CD4-positive, CD25-positive, alpha-beta regulatory T cell (primary cell): Measurements from ENCODE around the gene CLMP. TPM values are rescaled to one million over a fixed set of nuclear protein-coding genes. Genes with fewer than 3 reads are reported as not detected.
A peak's percentile ranks its signal among the peaks of the same experiment; 100 is the strongest.

Experiments used
- ATAC-seq, 2 donors: fragments of 150-1000 bp; cut with Tn5 transposase; one replicate each; pipeline ENCODE4 v1.10.0; 2021; ENCODE audit warnings: low read depth in 2 of 2, moderate number of reproducible peaks in 2 of 2, moderate library complexity in 1 of 2
- DNase-seq, 3 donors: peaks; one replicate each; pipeline versions ENCODE4 v3.0.0 to v3.0.0-alpha.2; 2012 to 2022; ENCODE audit warnings: mixed read lengths in 1 of 3
- H3K27ac ChIP-seq: one replicate; pipeline ENCODE4 v1.7.0; 2013; ENCODE audit warnings: mild to moderate bottlenecking, low read length; ENCODE audit not compliant: insufficient read depth, poor library complexity, severe bottlenecking
- H3K27me3 ChIP-seq: one replicate; pipeline ENCODE4 v1.7.0; 2013; ENCODE audit warnings: low read length; ENCODE audit not compliant: control insufficient read depth, insufficient read depth
- H3K36me3 ChIP-seq: one replicate; pipeline ENCODE4 v1.7.0; 2013; ENCODE audit warnings: mild to moderate bottlenecking, low read length, moderate library complexity; ENCODE audit not compliant: control insufficient read depth, insufficient read depth
- H3K4me1 ChIP-seq: 2 replicates; pipeline ENCODE4 v1.7.0; 2013; ENCODE audit warnings: mild to moderate bottlenecking, low read length; ENCODE audit not compliant: insufficient read depth, control insufficient read depth, poor library complexity, severe bottlenecking
- H3K4me3 ChIP-seq: one replicate; pipeline ENCODE4 v1.7.0; 2013; ENCODE audit warnings: low read depth, mild to moderate bottlenecking, low read length, moderate library complexity
- H3K9me3 ChIP-seq, 2 experiments: 1 replicate in 1 of 2; 2 replicates in 1 of 2; pipeline ENCODE4 v1.7.0; 2013; ENCODE audit warnings: low read length in 2 of 2, mild to moderate bottlenecking in 1 of 2, moderate library complexity in 1 of 2; ENCODE audit not compliant: control insufficient read depth in 2 of 2
- H3K27ac Mint-ChIP-seq, 3 donors: one replicate each; pipeline ENCODE4 v1.8.0; 2020 to 2022; ENCODE audit warnings: mild to moderate bottlenecking in 3 of 3, mixed read lengths in 3 of 3, moderate library complexity in 2 of 3
- H3K27me3 Mint-ChIP-seq: one replicate; pipeline ENCODE4 v1.8.0; 2022; ENCODE audit warnings: mild to moderate bottlenecking, mixed read lengths
- H3K36me3 Mint-ChIP-seq: one replicate; pipeline ENCODE4 v1.8.0; 2020; ENCODE audit warnings: mixed read lengths
- H3K4me1 Mint-ChIP-seq, 4 donors: one replicate each; pipeline ENCODE4 v1.8.0; 2020 to 2022; ENCODE audit warnings: mixed read lengths in 4 of 4, mild to moderate bottlenecking in 1 of 4
- H3K4me3 Mint-ChIP-seq, 4 donors: one replicate each; pipeline ENCODE4 v1.8.0; 2020 to 2022; ENCODE audit warnings: mild to moderate bottlenecking in 4 of 4, mixed read lengths in 4 of 4, moderate library complexity in 3 of 4
- H3K9me3 Mint-ChIP-seq, 7 donors: one replicate each; pipeline ENCODE4 v1.8.0; 2020 to 2022; ENCODE audit warnings: mixed read lengths in 7 of 7, mild to moderate bottlenecking in 3 of 7, moderate library complexity in 2 of 7
- polyA plus RNA-seq, 4 donors: library from polyadenylated mRNA; unstranded; fragments of 300-500 nt; fragmentation: Illumina TruSeq; gene quantifications; one replicate each; pipeline ENCODE4 v1.2.3, GENCODE V29; 2021
- total RNA-seq: library from RNA; stranded (reverse); gene quantifications from one replicate; pipeline ENCODE4 v1.2.3, GENCODE V29; 2022

CLMP gene
- total and polyA plus RNA-seq, 5 donors from 2014 or later = 0.05 to 0.23 (median 0.11) TPM

DNA sequence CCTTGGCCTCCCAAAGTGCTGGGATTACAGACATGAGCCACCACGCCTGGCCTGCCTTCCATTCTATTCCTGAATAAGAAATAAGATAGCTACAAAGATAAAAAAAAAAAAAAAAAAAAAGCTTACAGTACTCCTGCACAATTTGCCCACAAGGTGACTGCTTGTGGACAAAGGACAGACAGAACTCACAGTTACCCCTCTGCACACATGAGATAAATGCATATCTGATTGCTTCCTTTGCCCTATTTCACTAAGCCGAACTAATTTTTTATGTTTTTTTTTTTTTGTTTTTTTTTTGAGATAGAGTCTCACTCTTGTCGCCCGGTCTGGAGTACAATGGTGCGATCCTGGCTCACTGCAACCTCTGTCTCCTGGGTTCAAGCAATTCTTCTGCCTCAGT, 109.6 kb downstream of the CLMP start:
- H3K27me3 ChIP-seq = no peaks in the 10 kb centered on the region
- Mint-ChIP-seq H3K27me3 (no peaks in the 10 kb centered on the region), H3K9me3 (peaks cover 0 to 2% (median 0%) of the 10 kb centered on the region in 7 donors), H3K4me1 (peaks cover 24 to 65% (median 37%) of the 10 kb centered on the region in 4 donors), H3K36me3 (peaks cover 3% of the 10 kb centered on the region), H3K27ac (peak overlapping the region in 2 of 3 donors; percentile 63 to 98), H3K4me3 (no peak overlapping the region)
- no peaks in the 10 kb centered on the region for H3K9me3 ChIP-seq
- no peaks in the 10 kb centered on the region for H3K36me3 ChIP-seq
- H3K27ac ChIP-seq = peak overlapping the region; percentile 55
- no peak for ATAC-seq
- no peak overlapping the region for H3K4me3 ChIP-seq
- DNase-seq = no peak
- H3K4me1 ChIP-seq = peaks cover 41% of the 10 kb centered on the region

DNA sequence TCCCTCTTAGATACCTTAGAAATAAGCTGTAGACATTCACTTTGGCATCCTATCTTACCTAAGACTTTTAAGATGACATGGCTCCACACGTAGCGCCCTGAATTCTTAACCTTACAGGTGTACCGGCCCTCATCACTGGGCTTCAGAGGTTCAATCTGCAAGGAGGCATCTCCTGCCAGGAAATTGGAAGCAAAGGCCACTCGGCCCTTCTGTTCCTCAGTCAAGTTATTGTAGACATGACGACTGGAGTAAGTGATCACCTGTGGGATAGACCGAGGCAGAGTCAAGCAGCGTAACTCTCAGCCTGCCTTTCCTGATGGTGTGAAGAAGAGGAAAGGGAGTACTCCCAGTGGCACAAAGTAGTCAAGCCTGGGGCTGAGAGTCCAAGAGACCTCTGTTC, 110.6 kb downstream of the CLMP start:
- Histone ChIP-seq H3K4me1 (peaks cover 41% of the 10 kb centered on the region), H3K9me3 (no peaks in the 10 kb centered on the region), H3K36me3 (no peaks in the 10 kb centered on the region), H3K27me3 (no peaks in the 10 kb centered on the region), H3K27ac (no peak overlapping the region), H3K4me3 (no peak overlapping the region)
- Mint-ChIP-seq H3K4me1 (peaks cover 28 to 68% (median 38%) of the 10 kb centered on the region in 4 donors), H3K4me3 (peak overlapping the region in 1 of 4 donors; percentile 39), H3K9me3 (peaks cover 0 to 2% (median 0%) of the 10 kb centered on the region in 7 donors), H3K27me3 (no peaks in the 10 kb centered on the region), H3K27ac (peak overlapping the region; percentile 57 to 79 (median 73)), H3K36me3 (peaks cover 3% of the 10 kb centered on the region)
- ATAC-seq = no peak
- DNase-seq = no peak

DNA sequence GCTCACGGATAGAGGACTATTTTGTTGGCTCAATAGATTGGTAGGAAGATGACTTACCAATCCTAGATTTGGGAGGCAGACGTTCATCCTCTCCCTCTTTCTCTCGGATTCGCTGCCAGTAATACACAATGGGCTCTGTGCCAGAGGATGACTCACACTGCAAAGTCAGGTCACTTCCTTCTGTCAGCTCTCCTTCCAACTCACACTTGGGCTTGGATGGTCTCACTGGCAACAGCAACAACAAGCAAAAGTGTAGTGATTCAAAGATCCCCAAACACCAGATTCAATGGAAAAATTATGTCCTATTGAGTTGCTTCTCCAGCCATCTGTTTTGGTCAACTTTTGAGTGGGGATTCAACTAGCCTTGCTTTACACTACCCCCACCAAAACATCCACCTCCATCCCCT, 111.4 kb downstream of the CLMP start:
- Histone ChIP-seq H3K27ac (no peak overlapping the region), H3K4me1 (peaks cover 40% of the 10 kb centered on the region), H3K27me3 (no peaks in the 10 kb centered on the region), H3K4me3 (peak overlapping the region; percentile 72), H3K9me3 (no peaks in the 10 kb centered on the region), H3K36me3 (no peaks in the 10 kb centered on the region)
- Mint-ChIP-seq H3K9me3 (peaks cover 0 to 2% (median 0%) of the 10 kb centered on the region in 7 donors), H3K27me3 (no peaks in the 10 kb centered on the region), H3K4me3 (peak overlapping the region; percentile 32 to 59 (median 56)), H3K27ac (peak overlapping the region; percentile 83 to 97 (median 84)), H3K4me1 (peaks cover 28 to 64% (median 36%) of the 10 kb centered on the region in 4 donors), H3K36me3 (peaks cover 3% of the 10 kb centered on the region)
- DNase-seq (peak in 2 of 3 donors; percentile 40 to 65), ATAC-seq (peak in 1 of 2 donors; percentile 42)

DNA sequence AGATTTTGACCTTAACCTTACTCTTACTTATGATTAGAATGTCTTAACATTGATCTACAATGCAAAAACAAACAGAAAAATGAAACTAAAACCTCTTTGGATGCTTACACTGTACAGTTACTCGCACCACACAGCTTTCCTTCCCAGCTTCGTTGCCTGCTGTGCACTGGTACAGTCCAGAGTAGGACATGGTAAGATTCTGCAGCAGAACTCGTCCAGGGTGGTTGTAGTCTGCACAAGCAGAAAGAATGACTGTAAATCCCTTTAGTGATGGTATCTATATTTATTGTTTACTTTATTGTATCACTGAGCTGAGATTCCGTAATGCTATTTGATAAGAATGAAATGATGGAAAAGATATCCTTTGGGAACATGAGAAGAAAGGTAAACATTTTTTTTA, 112.1 kb downstream of the CLMP start:
- H3K27ac ChIP-seq = no peak overlapping the region

DNA sequence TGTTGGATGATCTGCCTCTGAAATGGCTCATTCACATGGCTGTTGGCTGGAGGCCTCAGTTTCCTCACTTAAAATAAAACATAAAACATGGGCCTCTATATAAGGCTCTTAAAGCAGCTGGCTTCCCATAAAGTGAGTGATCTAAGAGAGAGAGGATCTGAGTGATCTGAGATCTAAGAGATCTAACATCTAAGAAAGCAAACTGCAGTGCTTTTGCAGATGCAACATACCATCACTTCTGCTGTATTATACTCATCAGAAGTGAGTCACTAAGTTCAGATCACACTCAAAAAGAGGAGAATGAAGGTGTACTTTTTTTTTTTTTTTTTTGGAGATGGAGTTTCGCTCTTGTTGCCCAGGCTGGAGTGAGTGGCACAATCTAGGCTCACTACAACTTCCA, 115.0 kb downstream of the CLMP start:
- Mint-ChIP-seq H3K4me3 (peak overlapping the region in 1 of 4 donors; percentile 36), H3K4me1 (peaks cover 19 to 42% (median 28%) of the 10 kb centered on the region in 4 donors), H3K27me3 (no peaks in the 10 kb centered on the region), H3K27ac (peak overlapping the region; percentile 49 to 79 (median 59)), H3K9me3 (peaks cover 0 to 2% (median 0%) of the 10 kb centered on the region in 7 donors), H3K36me3 (peaks cover 6% of the 10 kb centered on the region)
- Histone ChIP-seq H3K36me3 (no peaks in the 10 kb centered on the region), H3K4me3 (no peak overlapping the region), H3K9me3 (no peaks in the 10 kb centered on the region), H3K4me1 (peaks cover 12% of the 10 kb centered on the region), H3K27ac (no peak overlapping the region), H3K27me3 (no peaks in the 10 kb centered on the region)
- ATAC-seq = peak; percentile 62 to 73
- no peak for DNase-seq

More for the DNA sequence above, 112.1 kb downstream of the CLMP start:
- ATAC-seq (peak in 1 of 2 donors; percentile 18), DNase-seq (peak in 1 of 3 donors; percentile 35)
- Mint-ChIP-seq H3K27me3 (no peaks in the 10 kb centered on the region), H3K4me3 (peak overlapping the region; percentile 32 to 67 (median 58)), H3K36me3 (peaks cover 3% of the 10 kb centered on the region), H3K27ac (peak overlapping the region; percentile 31 to 97 (median 84)), H3K9me3 (peaks cover 0 to 2% (median 0%) of the 10 kb centered on the region in 7 donors), H3K4me1 (peaks cover 23 to 60% (median 32%) of the 10 kb centered on the region in 4 donors)
- H3K27me3 ChIP-seq = no peaks in the 10 kb centered on the region
- H3K9me3 ChIP-seq = no peaks in the 10 kb centered on the region
- H3K36me3 ChIP-seq = no peaks in the 10 kb centered on the region
- peak overlapping the region; percentile 72 for H3K4me3 ChIP-seq
- peaks cover 33% of the 10 kb centered on the region for H3K4me1 ChIP-seq

DNA sequence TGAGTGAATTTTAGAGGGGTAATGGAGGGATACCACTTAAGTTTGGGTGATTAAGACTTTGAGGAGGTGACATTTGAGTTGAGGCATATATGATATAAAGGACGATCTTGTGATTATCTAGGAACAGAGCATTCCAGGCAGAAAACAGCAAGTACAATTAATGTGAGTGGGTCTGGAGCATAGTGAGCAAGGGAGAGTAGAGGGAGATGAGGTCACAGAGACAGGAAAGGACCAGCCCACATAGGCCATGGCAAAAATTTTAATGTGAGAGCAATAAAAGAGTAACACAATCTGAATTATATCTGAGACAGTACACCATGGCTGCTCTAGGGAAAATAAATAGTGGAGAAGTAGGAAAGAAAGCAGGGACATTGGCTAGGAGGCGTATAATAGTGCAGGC, 118.6 kb downstream of the CLMP start:
- H3K27me3 ChIP-seq = no peaks in the 10 kb centered on the region
- H3K4me1 ChIP-seq = peaks cover 21% of the 10 kb centered on the region
- H3K27ac ChIP-seq = no peak overlapping the region
- peaks cover 23 to 46% (median 27%) of the 10 kb centered on the region in 4 donors for H3K4me1 Mint-ChIP-seq
- no peaks in the 10 kb centered on the region for H3K36me3 ChIP-seq
- H3K27ac Mint-ChIP-seq = peak overlapping the region in 2 of 3 donors; percentile 4 to 72
- H3K9me3 ChIP-seq = no peaks in the 10 kb centered on the region
- H3K36me3 Mint-ChIP-seq = peaks cover 3% of the 10 kb centered on the region
- H3K4me3 ChIP-seq = no peak overlapping the region
- no peak for DNase-seq
- H3K27me3 Mint-ChIP-seq = no peaks in the 10 kb centered on the region
- no peaks in the 10 kb centered on the region for H3K9me3 Mint-ChIP-seq
- no peak overlapping the region for H3K4me3 Mint-ChIP-seq
- no peak for ATAC-seq

DNA sequence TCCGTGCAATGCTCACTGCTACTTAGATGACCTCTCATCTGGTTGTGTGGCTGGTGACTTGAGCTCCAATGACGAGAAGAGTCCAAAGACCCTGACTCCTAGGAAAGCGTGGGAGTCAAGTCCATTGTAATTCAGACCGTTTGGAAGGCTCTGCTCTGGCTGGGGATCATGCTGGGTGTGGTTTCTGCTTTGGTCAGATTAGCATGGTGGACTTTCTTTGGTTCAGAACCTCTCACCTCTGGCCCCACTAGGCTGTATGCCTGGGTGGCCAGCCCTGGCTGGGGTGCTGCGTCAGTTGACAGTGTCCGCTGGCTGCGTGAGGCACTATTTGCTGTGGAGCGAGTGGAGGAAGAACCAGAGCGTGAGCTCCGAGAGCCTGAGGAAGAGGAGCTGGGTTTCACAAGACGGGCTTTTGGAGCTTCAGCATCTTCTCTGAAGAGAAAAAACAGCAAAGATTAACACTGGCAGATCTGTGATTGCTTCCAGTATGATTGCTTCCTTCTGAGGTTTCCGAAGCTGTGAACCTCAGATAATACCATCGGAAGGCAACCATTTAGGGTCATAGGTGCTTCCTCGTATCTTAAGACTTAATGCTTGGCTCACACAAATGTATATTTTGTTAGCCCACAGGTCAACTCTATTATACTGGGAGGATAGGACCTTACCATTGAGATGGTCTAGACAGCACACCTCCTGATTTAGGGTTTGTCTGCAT, 121.5 kb downstream of the CLMP start:
- DNase-seq (no peak), ATAC-seq (no peak)
- Mint-ChIP-seq H3K27me3 (no peaks in the 10 kb centered on the region), H3K36me3 (peaks cover 6% of the 10 kb centered on the region), H3K27ac (peak overlapping the region; percentile 96 to 100 (median 98)), H3K4me3 (peak overlapping the region in 2 of 4 donors; percentile 64 to 68), H3K9me3 (no peaks in the 10 kb centered on the region), H3K4me1 (peaks cover 31 to 70% (median 44%) of the 10 kb centered on the region in 4 donors)
- Histone ChIP-seq H3K4me1 (peaks cover 49% of the 10 kb centered on the region), H3K9me3 (no peaks in the 10 kb centered on the region), H3K36me3 (no peaks in the 10 kb centered on the region), H3K27ac (peak overlapping the region; percentile 38), H3K27me3 (no peaks in the 10 kb centered on the region), H3K4me3 (peak overlapping the region; percentile 33)
